HG02759 (cell line): ENCODE data around the gene SH2D2A.
A peak's percentile ranks its signal among the peaks of the same experiment; 100 is the strongest.

Experiments used
- ATAC-seq: cut with Tn5 transposase; IDR thresholded peaks from one replicate; pipeline ENCODE4 v1.9.1; 2021; ENCODE audit warnings: mild to moderate bottlenecking, moderate library complexity; ENCODE audit not compliant: unreplicated experiment

The SH2D2A gene

DNA sequence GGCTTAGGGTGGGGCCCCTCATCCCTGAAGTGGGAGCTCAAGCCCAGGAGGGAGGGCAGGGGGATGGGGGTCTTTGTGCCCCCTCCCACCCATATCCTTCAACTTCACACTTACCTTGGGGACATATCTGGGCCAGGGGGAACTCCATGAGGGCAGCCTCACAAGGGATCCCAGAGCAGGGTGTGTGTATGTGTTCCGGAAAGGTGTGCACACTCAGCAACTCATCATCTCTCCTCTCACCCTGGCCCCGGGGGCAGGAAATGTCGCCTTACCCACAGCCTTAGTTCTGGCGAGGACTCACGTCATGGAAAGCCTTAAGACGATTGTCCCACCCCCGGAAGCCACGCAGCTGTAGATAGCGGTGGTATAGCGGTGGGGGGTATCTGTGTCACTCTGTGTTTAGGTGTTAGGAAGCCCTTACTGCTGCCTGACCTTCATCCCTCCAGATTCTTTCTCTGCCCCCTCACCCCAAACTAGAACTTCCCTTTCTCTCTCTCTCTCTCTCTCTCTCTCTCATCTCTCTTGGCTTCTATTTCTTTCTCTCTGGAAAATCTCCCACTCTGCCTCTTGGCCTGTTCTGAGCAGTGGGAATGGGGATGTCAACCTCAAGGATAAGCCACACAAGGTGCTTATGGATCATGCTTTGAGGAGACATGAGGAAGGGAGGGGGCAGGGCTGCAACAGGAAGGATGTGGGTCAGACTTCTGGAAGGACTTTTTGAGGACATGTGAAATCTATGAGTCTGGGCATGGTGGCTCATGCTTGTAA, at the start of gene SH2D2A:
SH2D2A (minus strand) TSS at position 288 of the 768 bp plus-strand sequence; CDS start at position 148, 140 bp downstream.
- peak; percentile 72 for ATAC-seq

DNA sequence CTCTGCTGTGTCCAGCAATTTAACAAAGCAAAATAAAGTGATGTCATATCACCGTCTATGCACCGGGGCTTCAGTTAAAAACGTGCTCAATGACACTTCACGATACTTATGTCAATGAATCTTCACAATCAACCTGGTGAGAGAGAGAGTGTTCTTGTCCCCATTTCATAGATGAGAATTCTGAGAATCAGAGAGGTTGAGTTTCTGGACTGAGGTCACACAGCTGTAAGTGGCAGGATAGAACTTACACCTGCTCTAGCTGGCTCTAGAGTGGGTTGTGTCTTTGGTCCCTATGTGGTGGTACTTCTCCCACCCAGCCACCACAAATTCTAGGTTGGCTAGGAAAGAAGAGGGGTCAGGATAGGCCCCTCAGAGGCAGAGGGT, 49.2 kb upstream of the SH2D2A start:
- no peak for ATAC-seq

DNA sequence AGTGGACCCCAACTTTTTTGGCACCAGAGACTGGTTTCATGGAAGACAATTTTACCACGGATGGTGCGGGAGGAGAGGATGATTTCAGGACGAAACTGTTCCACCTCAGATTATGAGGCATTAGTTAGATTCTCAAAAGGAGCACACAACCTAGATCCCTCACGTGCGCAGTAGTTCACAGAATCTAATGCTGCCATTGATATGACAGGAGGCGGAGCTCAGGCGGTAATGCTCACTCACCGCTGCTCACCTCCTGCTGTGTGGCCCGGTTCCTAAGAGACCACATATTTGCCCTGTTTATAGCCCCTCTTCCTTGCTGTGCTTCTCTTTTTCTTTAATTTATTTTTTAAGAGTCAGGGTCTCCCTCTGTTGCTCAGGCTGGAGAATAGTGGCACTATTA, 48.6 kb upstream of the SH2D2A start:
- no peak for ATAC-seq

DNA sequence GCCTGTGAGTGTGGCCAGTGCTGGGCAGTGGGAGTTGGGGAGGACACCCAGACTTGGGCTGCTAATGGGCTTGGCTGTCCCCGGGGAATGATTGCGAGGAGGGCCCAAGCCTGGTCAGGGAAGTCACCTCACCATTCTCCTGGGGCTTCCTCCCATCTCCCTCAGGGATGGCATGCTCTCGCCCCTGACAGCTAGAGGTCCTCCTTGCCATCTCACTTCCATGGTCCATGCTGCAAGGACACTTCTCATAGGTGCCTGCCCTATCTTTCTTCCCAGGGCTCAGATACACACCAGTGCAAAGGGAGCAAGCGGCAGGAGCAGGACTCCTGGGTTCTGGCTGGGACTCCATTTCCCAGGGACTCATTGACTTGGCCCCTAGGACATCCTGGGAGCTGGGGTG, 48.1 kb upstream of the SH2D2A start:
- no peak for ATAC-seq

DNA sequence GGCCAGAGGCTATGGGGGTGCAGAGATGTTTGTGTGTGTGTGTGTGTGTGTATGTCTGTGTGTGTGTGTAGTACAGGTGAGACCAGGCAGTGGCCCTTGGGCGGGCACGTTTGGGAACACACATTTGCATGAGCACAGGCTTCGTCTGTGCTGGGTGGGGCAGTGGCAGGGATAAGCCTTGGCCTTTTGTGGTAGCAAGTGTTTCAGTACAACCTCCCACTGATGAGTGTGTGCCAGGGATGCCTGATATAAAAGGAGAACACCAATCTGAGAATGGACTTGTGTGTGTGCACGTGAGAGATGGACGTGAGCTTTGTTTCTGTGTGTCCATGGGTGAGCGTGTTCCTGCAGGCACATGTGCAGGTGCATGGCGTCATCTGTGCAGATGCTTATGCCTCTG, 47.0 kb upstream of the SH2D2A start:
- no peak for ATAC-seq

DNA sequence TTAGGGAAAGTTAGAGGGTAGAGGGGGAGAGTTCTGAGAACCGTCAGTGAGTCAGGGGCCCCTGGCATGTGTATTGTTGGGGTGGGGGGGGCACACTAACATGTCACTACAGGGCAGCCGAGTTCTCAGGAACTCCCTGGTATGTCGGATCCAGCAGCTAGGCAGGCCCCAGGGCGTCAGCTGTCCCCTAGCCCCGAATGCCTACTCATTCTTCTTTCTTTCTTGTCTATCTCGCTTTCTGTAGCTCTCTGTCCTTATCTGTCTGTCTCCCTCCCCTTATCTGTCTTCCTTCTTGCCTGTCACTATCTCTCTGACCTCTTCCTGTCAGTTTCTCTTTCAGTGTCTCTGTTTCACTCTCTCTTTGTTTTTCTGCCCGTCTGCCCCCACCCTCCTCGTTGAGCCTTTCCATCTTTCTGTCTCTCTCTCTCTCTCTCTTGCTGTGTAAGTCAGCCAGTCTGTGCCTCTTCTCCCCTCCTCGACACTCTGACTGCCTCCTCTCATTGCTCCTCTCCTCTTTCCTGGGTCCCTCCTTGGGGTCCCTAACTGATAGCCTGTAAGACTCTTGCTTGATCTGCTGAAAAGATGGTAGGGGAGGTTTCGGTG, 46.5 kb upstream of the SH2D2A start:
- no peak for ATAC-seq

DNA sequence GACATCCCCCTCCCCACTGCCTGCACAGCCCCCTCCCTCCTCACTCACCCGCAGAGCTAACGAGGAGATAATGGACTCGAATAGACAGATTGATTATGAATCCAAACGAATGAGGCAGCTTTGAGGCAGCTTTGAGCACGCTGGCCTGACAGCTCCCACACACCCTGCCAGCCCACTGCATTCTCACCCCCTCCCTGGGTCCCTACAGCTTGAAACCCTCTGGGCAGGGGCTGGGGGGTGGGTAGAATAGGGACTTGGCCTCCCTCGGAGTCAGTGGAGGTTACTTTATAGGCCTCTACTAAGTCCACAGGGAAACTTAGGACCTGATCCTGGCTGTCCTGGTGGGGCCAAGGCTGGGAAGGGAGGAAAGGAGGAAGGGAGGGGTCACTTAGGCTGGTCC, 45.9 kb upstream of the SH2D2A start:
- no peak for ATAC-seq

DNA sequence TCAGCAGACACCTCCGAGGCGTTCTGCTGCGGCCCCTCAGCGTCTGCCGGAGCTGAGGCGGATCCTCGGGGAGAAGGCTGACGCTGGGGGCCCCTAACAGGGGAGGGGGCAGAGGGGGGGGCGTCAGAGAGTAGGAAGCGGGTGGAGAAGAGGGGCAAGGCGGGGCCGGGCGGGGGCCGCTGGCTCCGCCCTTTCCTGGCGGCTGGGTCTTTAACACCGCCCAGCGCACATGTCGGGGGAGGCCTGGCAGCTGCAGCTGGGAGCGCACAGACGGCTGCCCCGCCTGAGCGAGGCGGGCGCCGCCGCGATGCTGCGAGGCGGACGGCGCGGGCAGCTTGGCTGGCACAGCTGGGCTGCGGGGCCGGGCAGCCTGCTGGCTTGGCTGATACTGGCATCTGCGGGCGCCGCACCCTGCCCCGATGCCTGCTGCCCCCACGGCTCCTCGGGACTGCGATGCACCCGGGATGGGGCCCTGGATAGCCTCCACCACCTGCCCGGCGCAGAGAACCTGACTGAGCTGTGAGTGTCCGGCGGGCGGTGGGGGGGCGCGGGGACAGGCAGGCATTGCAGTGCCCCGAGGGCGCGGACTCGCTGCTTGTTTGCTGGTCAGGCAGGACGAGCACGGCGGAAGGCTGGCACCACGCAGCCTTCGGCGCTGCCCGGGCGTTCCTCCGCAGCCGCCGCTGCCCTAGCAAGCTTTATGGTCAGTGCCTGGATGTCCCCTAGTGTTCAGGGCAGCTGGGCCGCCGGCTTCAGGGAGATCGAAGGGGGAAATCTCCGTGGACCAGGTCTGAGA, 44.2 kb upstream of the SH2D2A start, which contains the start of gene NTRK1:
NTRK1 (plus strand) TSS at position 238 of the 796 bp plus-strand sequence; CDS start at position 308, 70 bp downstream.
- ATAC-seq = no peak

DNA sequence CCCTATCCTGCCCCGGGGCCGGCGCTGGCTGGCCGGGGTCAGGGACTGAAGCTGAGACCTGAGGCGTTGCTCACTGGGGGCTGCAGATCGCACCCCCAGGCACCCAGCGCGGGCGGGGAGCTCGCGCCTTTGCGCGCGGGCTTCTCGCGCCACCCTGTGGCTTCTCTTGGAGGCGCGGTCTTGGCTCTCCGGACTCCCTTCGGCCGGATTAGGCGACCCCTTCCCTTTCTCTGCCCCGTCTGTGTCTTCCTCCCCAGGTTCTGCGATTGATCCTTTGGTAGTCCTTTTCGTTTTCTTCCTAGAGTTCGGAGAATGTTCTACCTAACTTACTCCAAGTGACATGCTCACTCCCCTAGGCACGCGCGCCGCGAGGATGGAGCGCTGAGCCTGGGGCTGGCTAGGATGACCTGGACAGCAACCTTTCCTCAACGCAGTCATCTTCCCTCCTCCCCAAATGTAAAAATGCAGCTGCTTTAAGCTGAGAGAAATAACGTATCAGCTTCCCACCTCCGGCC, 43.5 kb upstream of the SH2D2A start:
- ATAC-seq = no peak

DNA sequence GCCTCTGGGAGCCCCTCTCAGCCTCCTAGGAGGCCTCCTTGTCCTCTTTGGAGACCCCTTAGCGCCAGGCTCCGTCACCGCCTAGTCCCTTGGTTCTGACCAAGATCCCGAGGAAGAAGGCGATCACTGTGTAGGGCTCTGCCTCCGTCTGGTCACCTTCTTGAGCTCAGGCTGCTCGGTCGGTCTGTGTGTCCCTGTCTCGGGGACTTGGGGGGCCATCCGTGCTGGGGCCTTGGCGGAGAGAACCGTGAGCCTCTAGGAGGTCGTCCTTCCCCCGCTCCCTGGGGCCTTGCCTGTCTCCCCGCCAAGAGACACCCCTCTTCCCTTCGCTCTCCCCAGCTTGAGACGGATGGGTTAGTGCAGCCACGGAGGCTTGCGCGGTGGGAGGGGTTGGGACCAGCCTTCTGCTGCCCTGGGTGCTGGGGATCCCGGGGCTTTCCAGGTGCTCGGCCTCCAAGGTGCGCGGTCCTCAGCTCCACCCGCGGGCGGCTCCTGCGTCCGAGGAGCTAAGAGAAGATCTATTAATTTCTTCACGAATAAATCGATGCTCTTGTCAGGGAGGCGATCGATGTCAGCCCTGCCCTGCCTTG, 43.0 kb upstream of the SH2D2A start:
- no peak for ATAC-seq

DNA sequence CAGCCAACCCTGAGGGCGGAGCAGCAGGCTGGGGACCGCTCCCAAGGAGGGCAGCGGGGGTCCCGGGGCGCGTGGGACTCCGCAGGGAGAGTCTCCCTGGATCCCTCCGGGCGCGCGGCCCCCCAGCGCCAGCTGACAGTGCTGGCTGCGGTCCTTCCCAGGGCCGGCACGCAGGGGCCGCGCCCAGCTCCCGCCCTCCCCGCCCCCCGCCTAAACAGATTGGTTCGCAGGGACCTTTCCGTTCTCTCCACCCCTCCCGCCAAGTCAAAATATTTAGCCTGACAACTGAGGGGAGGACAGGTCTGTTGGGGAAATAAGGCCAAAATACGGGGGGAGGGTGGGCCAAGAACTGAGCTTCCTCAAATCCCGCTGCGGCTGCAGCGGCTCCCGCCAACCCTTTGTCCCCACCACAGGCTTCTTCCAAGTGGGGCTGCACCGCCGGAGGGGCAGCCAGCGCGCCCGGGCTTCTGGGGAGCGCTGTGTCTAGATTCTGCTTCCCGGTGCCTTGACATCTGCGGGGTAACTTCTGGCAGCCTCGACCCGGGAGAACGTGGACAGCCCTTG, 42.4 kb upstream of the SH2D2A start, which contains the start of gene INSRR:
INSRR (minus strand) TSS at position 159 of the 564 bp plus-strand sequence. CDS start 496 bp downstream, outside the sequence.
- ATAC-seq = no peak

DNA sequence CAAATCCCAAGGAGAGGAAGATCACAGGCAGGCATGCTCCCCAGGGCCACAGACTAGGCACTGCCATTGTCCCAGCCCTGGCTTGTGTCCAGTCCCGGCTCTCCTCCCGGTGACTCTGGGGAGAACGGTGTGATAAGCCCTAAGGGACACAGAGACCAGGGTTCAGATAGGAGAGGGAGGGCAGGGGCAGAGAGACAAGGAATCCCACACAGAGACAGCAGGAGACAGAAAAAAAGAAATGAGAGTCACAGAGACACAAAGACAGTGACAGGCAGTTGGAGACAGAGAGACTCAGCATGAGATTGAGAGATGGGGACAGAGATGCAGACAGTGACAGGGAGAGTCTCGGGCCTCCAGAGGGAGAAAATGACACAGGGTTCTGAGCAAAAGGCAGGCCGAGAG, 41.9 kb upstream of the SH2D2A start:
- no peak for ATAC-seq

DNA sequence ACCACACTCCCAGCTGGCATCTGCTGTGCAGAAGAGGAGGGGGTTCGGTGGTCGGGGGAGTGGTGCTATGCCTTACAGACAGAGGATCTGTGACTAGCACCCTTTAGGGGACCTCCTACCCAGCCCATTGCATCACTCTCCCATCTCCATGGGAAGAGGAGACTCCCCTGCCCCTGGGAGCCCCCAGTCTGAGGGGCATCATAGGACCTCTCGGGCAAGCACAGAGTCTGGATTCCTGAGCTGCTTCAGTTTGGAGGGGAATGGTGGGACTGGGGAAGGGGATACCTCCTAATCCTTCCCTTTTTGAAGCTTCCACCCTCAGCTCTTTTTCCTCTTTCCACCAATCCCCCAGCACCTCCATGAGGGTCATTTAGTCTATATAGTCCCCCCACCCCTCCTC, 40.9 kb upstream of the SH2D2A start:
- ATAC-seq = no peak

DNA sequence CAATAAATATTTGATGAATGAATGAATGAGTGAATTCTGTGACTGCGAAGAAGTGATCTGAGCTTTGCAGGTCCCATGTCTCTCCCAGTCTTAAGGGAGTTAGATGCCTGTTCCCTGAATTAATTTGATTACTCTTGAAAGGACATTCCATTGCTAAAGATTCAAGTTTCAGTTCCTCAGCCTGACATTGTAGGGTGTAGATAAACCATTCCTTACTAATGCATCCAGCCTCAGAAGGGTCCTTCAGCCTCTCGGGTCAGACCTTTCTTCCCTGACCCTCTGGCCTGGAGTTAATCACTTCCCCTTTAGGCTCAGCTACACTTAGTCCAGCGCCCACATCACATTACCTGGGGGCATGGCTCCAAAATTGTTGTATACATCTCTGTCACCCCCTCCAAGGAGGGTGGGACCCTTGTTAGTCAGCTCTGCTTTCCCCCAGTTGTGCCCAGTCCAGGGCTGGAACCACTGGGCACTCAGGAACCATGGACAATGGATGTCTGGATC, 39.7 kb upstream of the SH2D2A start:
- no peak for ATAC-seq

DNA sequence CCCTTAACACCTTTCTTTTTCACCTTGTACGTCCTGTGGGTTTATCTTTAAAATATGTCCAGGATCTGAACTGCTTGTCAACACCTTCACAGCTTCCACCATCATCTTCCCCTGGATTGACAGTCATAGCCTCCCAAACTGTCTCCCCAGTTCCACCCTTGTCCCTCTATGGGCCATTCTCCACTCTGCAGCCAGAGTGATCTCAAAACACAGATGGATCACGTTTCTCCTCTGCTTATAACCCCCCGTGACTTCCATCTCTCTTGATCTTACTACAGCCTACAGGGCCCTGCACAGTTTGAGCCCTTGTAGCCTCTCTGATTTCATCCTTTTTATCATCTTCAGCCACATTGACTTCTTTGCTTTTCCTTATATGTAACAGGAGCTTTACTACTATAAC, 38.0 kb upstream of the SH2D2A start:
- no peak for ATAC-seq

DNA sequence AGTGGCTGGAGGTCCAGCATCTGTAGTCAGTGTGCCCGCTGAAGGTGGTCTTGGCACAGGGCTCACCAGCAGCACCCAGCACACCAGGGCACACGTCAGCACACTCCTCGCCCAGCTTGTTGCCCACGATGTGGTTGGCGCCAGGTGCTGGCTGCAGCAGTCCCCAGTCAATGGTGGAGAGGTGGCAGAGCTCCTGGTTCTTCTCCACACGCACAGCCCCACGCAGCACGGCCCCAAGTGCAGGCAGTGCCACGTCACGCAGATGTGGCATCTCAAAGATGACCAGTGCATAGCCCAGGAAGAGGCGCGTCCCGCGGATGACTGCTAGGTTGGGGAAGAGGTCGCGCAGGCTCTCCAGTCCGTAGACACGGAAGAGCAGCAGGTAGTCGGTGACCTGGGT, 37.1 kb upstream of the SH2D2A start:
- no peak for ATAC-seq

DNA sequence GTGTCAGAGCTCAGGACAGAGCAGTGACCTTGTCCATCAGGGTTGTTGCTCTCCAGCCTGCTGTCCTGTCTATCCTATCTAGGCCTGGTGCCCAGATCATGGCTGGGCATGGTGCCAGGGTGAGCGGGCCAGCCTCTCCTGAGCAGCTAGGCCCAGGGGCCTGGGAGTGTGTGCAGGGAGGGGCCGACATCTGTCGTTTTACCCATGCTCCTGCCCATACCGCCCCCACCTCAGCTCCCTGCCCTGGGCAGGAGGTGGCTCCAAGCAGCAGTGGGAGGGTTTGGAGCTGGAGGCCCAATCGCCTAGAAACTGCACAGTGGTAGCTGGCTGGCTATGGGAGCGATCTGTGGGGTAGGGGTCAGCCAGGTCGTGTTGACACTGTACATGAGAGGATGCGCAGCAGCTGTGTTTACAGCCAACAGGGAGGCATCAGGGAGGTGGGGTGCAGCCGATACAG, 35.8 kb upstream of the SH2D2A start:
- no peak for ATAC-seq

DNA sequence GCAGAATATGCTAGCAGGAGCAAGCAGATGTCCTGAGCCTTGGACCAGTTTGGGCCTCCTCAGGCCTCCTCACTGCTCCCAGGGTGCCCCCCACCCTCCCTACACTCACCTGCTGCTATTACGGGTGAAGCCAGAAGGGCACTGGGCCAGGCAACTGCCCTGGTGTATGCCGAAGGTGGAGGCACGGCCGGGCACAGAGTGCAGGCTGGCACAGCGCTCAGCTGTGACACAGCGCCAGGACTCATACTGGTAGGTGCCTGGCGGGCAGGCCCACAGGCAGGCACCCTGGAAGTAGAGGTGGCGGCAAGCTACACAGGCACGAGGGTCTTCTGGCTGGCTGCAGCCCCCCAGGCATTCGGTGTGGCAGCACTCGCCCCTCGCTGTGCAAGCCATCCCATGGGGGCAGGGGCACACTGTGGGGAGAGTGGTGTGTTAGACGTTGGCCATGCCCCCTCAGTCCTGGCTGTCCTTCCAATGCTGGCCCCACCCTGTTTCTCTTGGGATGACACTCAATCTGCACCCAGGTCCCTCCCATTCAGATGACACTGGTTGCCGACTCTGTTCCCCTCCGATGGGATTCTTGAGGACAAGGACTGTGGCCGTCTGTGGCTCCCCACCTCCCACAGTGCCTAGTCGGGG, 35.2 kb upstream of the SH2D2A start:
- no peak for ATAC-seq

DNA sequence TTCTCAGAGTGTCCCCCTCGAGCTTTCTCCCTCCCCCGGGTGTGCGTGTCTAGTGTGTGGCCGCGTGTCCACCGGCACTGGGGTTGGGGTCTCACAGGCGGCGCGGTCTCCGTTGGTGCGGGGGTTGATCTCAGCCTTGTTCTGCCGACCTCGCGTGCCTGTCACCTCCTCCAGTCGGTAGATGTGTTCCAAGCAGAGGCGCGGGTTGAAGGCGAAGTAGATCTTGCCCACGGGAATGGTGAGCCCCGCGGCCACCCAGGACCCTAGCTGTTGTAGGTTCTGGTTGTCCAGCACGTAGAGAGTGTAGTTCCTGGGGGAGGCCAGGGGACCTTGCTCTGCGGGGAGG, 32.5 kb upstream of the SH2D2A start:
- no peak for ATAC-seq
